Measurements from ENCODE around the gene GAS7. TPM values are rescaled to one million over a fixed set of nuclear protein-coding genes. Genes with fewer than 3 reads are reported as not detected.

The GAS7 gene
- 1 to 10 TPM; 1.9 to 3.3 TPM for total RNA-seq
- 4.4 TPM for polyA plus RNA-seq

- H3K27me3 ChIP-seq (ENCODE audit: insufficient read depth, low read length, poor library complexity, severe bottlenecking), result peaks cover 9% of the 10 kb centered on the region
- CTCF ChIA-PET, result interaction anchor here (1.9 kb wide), 1 partner anchor 211 kb away, joined by 4 read pairs; no protein-coding TSS in a partner anchor
- peaks cover 10 to 15% (median 12%) of the 10 kb centered on the region in 3 donors for H3K4me1 Mint-ChIP-seq
- H3K27ac Mint-ChIP-seq, result peak within 1 kb of the TSS in 7 of 8 donors; percentile 5 to 89 (median 86)
- peaks cover 0 to 14% (median 0%) of the 10 kb centered on the region in 3 donors for H3K36me3 Mint-ChIP-seq
- H3K4me1 ChIP-seq (ENCODE audit: insufficient read depth, low read length), result peaks cover 6% of the 10 kb centered on the region
- H3K9me3 ChIP-seq (ENCODE audit: low read length), result no peaks in the 10 kb centered on the region
- H3K36me3 ChIP-seq (ENCODE audit: insufficient read depth, low read length), result no peaks in the 10 kb centered on the region
- peak; percentile 45 to 79 (median 52) for DNase-seq
- POLR2A ChIA-PET, result interaction anchor here (0.5 to 0.9 kb wide), 3 partner anchors 47 to 152 kb away, joined by 3 to 6 read pairs (median 4); no protein-coding TSS in a partner anchor
- H3K4me3 ChIP-seq (ENCODE audit: low read length), result peak within 1 kb of the TSS; percentile 28
- no peak within 1 kb of the TSS for H3K27ac ChIP-seq (ENCODE audit: low read depth, low read length)
- H3K9me3 Mint-ChIP-seq, result peaks cover 7 to 17% (median 16%) of the 10 kb centered on the region in 5 donors
- H3K27me3 Mint-ChIP-seq, result peaks cover 25 to 36% of the 10 kb centered on the region in 2 donors
- peak within 1 kb of the TSS; percentile 53 to 86 (median 80) for H3K4me3 Mint-ChIP-seq
These were observed at the start of gene GAS7 for GRCh38 chr17:10198509-10199249. GAS7 (minus strand) TSS chr17:10198606.

GRCh38 chr17:10247810-10248209, 49.4 kb upstream of the GAS7 start:
- Mint-ChIP-seq H3K36me3 (no peaks in the 10 kb centered on the region), H3K9me3 (no peaks in the 10 kb centered on the region), H3K4me1 (peaks cover 8 to 10% (median 10%) of the 10 kb centered on the region in 3 donors), H3K27ac (no peak overlapping the region), H3K27me3 (peaks cover 4 to 9% of the 10 kb centered on the region in 2 donors), H3K4me3 (no peak overlapping the region)
- H3K4me3 ChIP-seq (ENCODE audit: low read length), result no peak overlapping the region
- no peak for DNase-seq
- H3K36me3 ChIP-seq (ENCODE audit: insufficient read depth, low read length), result no peaks in the 10 kb centered on the region
- H3K27ac ChIP-seq (ENCODE audit: low read depth, low read length), result no peak overlapping the region
- H3K9me3 ChIP-seq (ENCODE audit: low read length), result no peaks in the 10 kb centered on the region
- ChIA-PET POLR2A (no interaction called here), CTCF (interaction anchor here (1.1 kb wide), 1 partner anchor 13 kb away, joined by 3 read pairs; no protein-coding TSS in a partner anchor)
- H3K27me3 ChIP-seq (ENCODE audit: insufficient read depth, low read length, poor library complexity, severe bottlenecking), result no peaks in the 10 kb centered on the region
- no peaks in the 10 kb centered on the region for H3K4me1 ChIP-seq (ENCODE audit: insufficient read depth, low read length)

GRCh38 chr17:10243883-10244844, 45.8 kb upstream of the GAS7 start:
- no peaks in the 10 kb centered on the region for H3K4me1 ChIP-seq (ENCODE audit: insufficient read depth, low read length)
- no peak overlapping the region for H3K27ac ChIP-seq (ENCODE audit: low read depth, low read length)
- Mint-ChIP-seq H3K9me3 (peaks cover 0 to 5% (median 0%) of the 10 kb centered on the region in 5 donors), H3K4me3 (no peak overlapping the region), H3K4me1 (no peaks in the 10 kb centered on the region), H3K27ac (peak overlapping the region in 1 of 8 donors; percentile 67), H3K36me3 (no peaks in the 10 kb centered on the region), H3K27me3 (peaks cover 4 to 12% of the 10 kb centered on the region in 2 donors)
- no peaks in the 10 kb centered on the region for H3K9me3 ChIP-seq (ENCODE audit: low read length)
- H3K36me3 ChIP-seq (ENCODE audit: insufficient read depth, low read length), result no peaks in the 10 kb centered on the region
- POLR2A ChIA-PET, result no interaction called here
- H3K27me3 ChIP-seq (ENCODE audit: insufficient read depth, low read length, poor library complexity, severe bottlenecking), result no peaks in the 10 kb centered on the region
- no peak overlapping the region for H3K4me3 ChIP-seq (ENCODE audit: low read length)
- CTCF ChIA-PET, result no interaction called here
- no peak for DNase-seq

- Histone ChIP-seq H3K4me3 (ENCODE audit: low read length) (no peak overlapping the region), H3K36me3 (ENCODE audit: insufficient read depth, low read length) (no peaks in the 10 kb centered on the region), H3K27me3 (ENCODE audit: insufficient read depth, low read length, poor library complexity, severe bottlenecking) (no peaks in the 10 kb centered on the region), H3K27ac (ENCODE audit: low read depth, low read length) (no peak overlapping the region), H3K4me1 (ENCODE audit: insufficient read depth, low read length) (no peaks in the 10 kb centered on the region), H3K9me3 (ENCODE audit: low read length) (no peaks in the 10 kb centered on the region)
- no peaks in the 10 kb centered on the region for H3K4me1 Mint-ChIP-seq
- no peak overlapping the region for H3K4me3 Mint-ChIP-seq
- peaks cover 5% of the 10 kb centered on the region in 2 donors for H3K27me3 Mint-ChIP-seq
- no peak for DNase-seq
- ChIA-PET CTCF (no interaction called here), POLR2A (no interaction called here)
- H3K27ac Mint-ChIP-seq, result no peak overlapping the region
- peaks cover 0 to 5% (median 0%) of the 10 kb centered on the region in 5 donors for H3K9me3 Mint-ChIP-seq
- H3K36me3 Mint-ChIP-seq, result no peaks in the 10 kb centered on the region
These were observed 43.4 kb upstream of the GAS7 start for GRCh38 chr17:10241781-10242180.

GRCh38 chr17:10238661-10239060, 40.3 kb upstream of the GAS7 start:
- POLR2A ChIA-PET, result no interaction called here
- H3K9me3 Mint-ChIP-seq, result peaks cover 0 to 5% (median 0%) of the 10 kb centered on the region in 5 donors

GRCh38 chr17:10234033-10234432, 35.6 kb upstream of the GAS7 start:
- H3K9me3 Mint-ChIP-seq, result no peaks in the 10 kb centered on the region
- Histone ChIP-seq H3K27me3 (ENCODE audit: insufficient read depth, low read length, poor library complexity, severe bottlenecking) (no peaks in the 10 kb centered on the region), H3K4me3 (ENCODE audit: low read length) (no peak overlapping the region), H3K9me3 (ENCODE audit: low read length) (no peaks in the 10 kb centered on the region), H3K4me1 (ENCODE audit: insufficient read depth, low read length) (no peaks in the 10 kb centered on the region), H3K27ac (ENCODE audit: low read depth, low read length) (no peak overlapping the region), H3K36me3 (ENCODE audit: insufficient read depth, low read length) (no peaks in the 10 kb centered on the region)
- no peak overlapping the region for H3K27ac Mint-ChIP-seq
- no peak for DNase-seq
- no peak overlapping the region for H3K4me3 Mint-ChIP-seq
- ChIA-PET POLR2A (no interaction called here), CTCF (no interaction called here)
- no peaks in the 10 kb centered on the region for H3K36me3 Mint-ChIP-seq
- no peaks in the 10 kb centered on the region for H3K4me1 Mint-ChIP-seq
- peaks cover 0 to 8% of the 10 kb centered on the region in 2 donors for H3K27me3 Mint-ChIP-seq

More at GRCh38 chr17:10238661-10239060, 40.3 kb upstream of the GAS7 start:
- Histone ChIP-seq H3K9me3 (ENCODE audit: low read length) (no peaks in the 10 kb centered on the region), H3K27me3 (ENCODE audit: insufficient read depth, low read length, poor library complexity, severe bottlenecking) (no peaks in the 10 kb centered on the region), H3K36me3 (ENCODE audit: insufficient read depth, low read length) (no peaks in the 10 kb centered on the region), H3K4me3 (ENCODE audit: low read length) (no peak overlapping the region), H3K4me1 (ENCODE audit: insufficient read depth, low read length) (no peaks in the 10 kb centered on the region), H3K27ac (ENCODE audit: low read depth, low read length) (no peak overlapping the region)
- Mint-ChIP-seq H3K27me3 (peaks cover 5% of the 10 kb centered on the region in 2 donors), H3K4me3 (no peak overlapping the region), H3K27ac (peak overlapping the region in 1 of 8 donors; percentile 44), H3K36me3 (no peaks in the 10 kb centered on the region), H3K4me1 (no peaks in the 10 kb centered on the region)
- DNase-seq, result no peak
- CTCF ChIA-PET, result no interaction called here

GRCh38 chr17:10233161-10233560, 34.8 kb upstream of the GAS7 start:
- ChIA-PET POLR2A (no interaction called here), CTCF (no interaction called here)
- H3K27ac ChIP-seq (ENCODE audit: low read depth, low read length), result no peak overlapping the region

More at GRCh38 chr17:10233161-10233560, 34.8 kb upstream of the GAS7 start:
- Histone ChIP-seq H3K4me3 (ENCODE audit: low read length) (no peak overlapping the region), H3K27me3 (ENCODE audit: insufficient read depth, low read length, poor library complexity, severe bottlenecking) (no peaks in the 10 kb centered on the region), H3K4me1 (ENCODE audit: insufficient read depth, low read length) (no peaks in the 10 kb centered on the region), H3K36me3 (ENCODE audit: insufficient read depth, low read length) (no peaks in the 10 kb centered on the region), H3K9me3 (ENCODE audit: low read length) (no peaks in the 10 kb centered on the region)
- Mint-ChIP-seq H3K4me1 (no peaks in the 10 kb centered on the region), H3K27ac (no peak overlapping the region), H3K4me3 (no peak overlapping the region), H3K36me3 (no peaks in the 10 kb centered on the region), H3K27me3 (peaks cover 0 to 5% of the 10 kb centered on the region in 2 donors), H3K9me3 (no peaks in the 10 kb centered on the region)
- DNase-seq, result no peak

Data from CD8-positive, alpha-beta memory T cell (primary cell).